ENCODE results near the gene GNRHR.

GNRHR gene

DNA sequence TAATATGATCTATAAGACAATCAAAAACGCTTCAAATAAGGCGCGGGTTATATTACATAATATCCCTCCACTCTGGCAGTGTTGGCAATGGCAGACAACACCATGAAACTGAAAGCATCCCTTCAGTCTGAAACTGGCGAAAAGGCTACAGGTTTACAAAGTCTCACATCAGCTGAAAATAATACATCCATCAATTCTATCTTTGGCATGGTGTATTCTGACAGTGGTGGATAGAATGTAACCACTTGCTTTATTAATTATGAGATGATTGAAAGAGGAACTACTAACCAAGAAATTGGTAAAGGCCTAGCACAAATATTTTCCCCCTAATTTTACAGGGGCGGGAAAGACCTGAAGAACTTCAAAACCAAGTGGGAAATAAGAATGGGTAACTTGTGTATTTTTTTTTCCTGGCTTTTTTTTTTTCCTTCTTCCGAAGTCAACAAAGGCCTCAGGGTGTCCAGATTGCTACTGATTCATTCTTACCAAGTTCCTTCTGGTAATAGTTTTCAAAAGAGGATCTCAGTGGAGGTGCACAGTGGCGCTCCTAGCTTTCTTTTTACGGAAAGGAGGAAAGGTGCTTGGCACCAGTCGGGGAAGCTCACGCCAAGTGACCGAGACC is 54.0 kb downstream of the GNRHR start:
- peak; percentile 55 for DNase-seq (ENCODE audit: low spot score)

GRCh38 chr4:67699603-67700002 is 54.6 kb downstream of the GNRHR start:
- no peak for DNase-seq (ENCODE audit: low spot score)

DNA sequence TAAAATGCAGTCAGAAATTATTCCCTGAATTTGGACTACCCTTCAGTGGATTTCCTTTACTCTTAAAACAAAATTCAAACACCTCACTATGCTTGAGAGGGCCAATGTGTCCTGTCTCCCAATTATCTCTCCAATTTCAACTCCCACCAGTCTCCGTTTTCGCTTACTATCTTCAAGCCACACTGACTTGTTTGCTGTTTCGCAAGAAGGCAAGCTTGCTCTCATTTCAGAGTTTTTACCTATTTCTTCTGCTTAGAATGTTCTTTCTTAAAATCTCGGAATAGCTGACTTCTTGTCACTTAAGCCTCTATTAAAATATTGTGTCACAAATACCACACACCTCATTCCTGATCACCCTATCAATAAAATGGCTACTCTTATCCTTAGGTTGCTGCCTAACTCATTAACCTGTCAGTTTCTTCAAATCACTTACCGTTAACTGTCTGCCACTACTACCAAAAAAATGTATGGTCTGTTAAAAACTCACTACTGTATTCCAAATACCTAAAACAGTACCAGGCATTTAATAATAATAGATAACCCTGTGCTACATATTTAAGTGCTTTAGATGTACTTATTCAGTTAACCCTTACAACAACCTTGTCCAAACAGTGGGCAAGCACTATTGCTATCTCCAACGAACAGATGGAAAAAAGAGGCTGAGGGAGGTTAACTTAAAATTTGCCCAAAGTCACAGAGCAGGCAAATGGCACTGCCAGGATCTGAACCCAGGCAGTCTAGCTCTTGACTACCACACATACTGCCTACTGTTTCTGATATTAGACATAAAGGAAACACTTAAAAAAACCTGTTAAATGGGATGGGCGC is 56.1 kb downstream of the GNRHR start:
- DNase-seq (ENCODE audit: low spot score): no peak

- DNase-seq (ENCODE audit: low spot score): no peak
Measured at GRCh38 chr4:67696061-67696460, 58.1 kb downstream of the GNRHR start.

DNA sequence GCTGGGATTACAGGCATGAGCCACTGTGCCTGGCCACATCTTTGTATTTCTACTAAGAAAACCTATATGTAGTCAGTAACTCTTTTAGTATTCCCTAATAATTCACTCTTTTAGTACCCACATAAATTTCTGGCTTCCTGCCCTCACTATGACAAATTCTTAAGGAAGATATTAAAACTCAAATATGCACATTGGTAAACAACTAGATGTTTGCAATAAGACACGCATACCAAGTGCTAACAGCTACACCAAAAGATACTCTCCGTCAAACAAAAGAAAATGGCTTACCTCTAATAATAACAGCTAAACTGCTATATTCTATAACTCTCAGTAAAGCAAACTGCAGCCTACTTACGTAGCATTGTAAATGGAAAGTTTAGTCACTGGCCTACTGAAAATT is 59.5 kb downstream of the GNRHR start:
- DNase-seq (ENCODE audit: low spot score): no peak

- no peak for DNase-seq (ENCODE audit: low spot score)
Measured at GRCh38 chr4:67691328-67691727, 62.9 kb downstream of the GNRHR start.

Data from cerebellar cortex (tissue), 1 donor.